Measurements from ENCODE around the gene ADGRG6. TPM values are rescaled to one million over a fixed set of nuclear protein-coding genes. Genes with fewer than 3 reads are reported as not detected.

ADGRG6 gene
- total and polyA plus RNA-seq, 2 of the 8 experiments (the other 6 are each of a cell fraction or from before 2014, with no cell fraction given): 1.1 to 6.2 TPM

- FAIRE-seq (no peak), DNase-seq (ENCODE audit: low read depth in 1 of 2, low spot score in 2 of 2) (peak; percentile 47 to 65)
- Histone ChIP-seq H3K23ac (ENCODE audit: insufficient read length) (no peak overlapping the region), H3K9ac (replicated peaks in 1 of 4; ENCODE audit: extremely low read depth in 1 of 4, low read depth in 3 of 4, low read length in 3 of 4) (no peak overlapping the region), H3K4ac (replicated peaks; ENCODE audit: insufficient read length, low read depth, low read length) (no peak overlapping the region), H3K23me2 (ENCODE audit: low read depth, low read length) (no peaks in the 10 kb centered on the region), H2AFZ (ENCODE audit: low read length) (peak overlapping the region; percentile 98), H4K5ac (ENCODE audit: insufficient read length, low read depth, low read length) (no peak overlapping the region), H3K36me3 (ENCODE audit: control insufficient read depth in 2 of 4, insufficient read depth in 4 of 4, low read length in 3 of 4) (no peaks in the 10 kb centered on the region), H4K91ac (replicated peaks; ENCODE audit: insufficient read length, low read length) (no peak overlapping the region), H3K79me2 (ENCODE audit: control insufficient read depth in 1 of 2, insufficient read depth in 2 of 2, low read length in 2 of 2) (no peaks in the 10 kb centered on the region), H3K9me3 (ENCODE audit: insufficient read depth in 2 of 2, low read depth in 1 of 2, low read length in 1 of 2) (no peaks in the 10 kb centered on the region), H2BK5ac (ENCODE audit: low read depth, low read length) (no peak overlapping the region), H3K27ac (ENCODE audit: low read depth, low read length) (no peak overlapping the region), H3K4me1 (replicated peaks in 1 of 4; ENCODE audit: control insufficient read depth in 3 of 4, insufficient read depth in 4 of 4, low read length in 3 of 4) (peaks cover 0 to 4% (median 0%) of the 10 kb centered on the region in 4 experiments; a peak in 1 of 7 replicates), H2AK5ac (ENCODE audit: low read depth, low read length) (no peak overlapping the region), H4K8ac (ENCODE audit: extremely low read depth, insufficient read depth, low read length) (no peak overlapping the region; the same call in 1 of the 2 replicates), H3K56ac (replicated peaks; ENCODE audit: insufficient read length, low read depth, low read length) (no peak overlapping the region), H2BK12ac (ENCODE audit: low read depth, low read length) (no peak overlapping the region), H2BK15ac (ENCODE audit: low read length) (no peak overlapping the region), H2BK120ac (replicated peaks; ENCODE audit: low read depth, low read length) (no peak overlapping the region), H3K4me3 (ENCODE audit: extremely low read depth in 1 of 4, insufficient read depth in 2 of 4, low read depth in 3 of 4, low read length in 4 of 4) (no peak overlapping the region), H3K18ac (ENCODE audit: extremely low read depth, low read length) (no peak overlapping the region), H2BK20ac (ENCODE audit: low read length) (no peak overlapping the region), H3K79me1 (ENCODE audit: low read depth, low read length) (no peaks in the 10 kb centered on the region), H3K4me2 (ENCODE audit: insufficient read depth in 1 of 2, low read depth in 2 of 2, low read length in 2 of 2) (no peak overlapping the region), H4K20me1 (replicated peaks in 1 of 2; ENCODE audit: control insufficient read depth in 1 of 2, insufficient read depth in 2 of 2, low read length in 2 of 2) (no peaks in the 10 kb centered on the region), H3K27me3 (replicated peaks in 1 of 4; ENCODE audit: control insufficient read depth in 3 of 4, extremely low read depth in 1 of 4, insufficient read depth in 3 of 4, low read length in 3 of 4) (no peaks in the 10 kb centered on the region), H3K14ac (ENCODE audit: insufficient read length) (no peak overlapping the region)
- ChIA-PET CTCF (ENCODE audit: partially characterized antibody) (interaction anchor here (0.6 to 2.5 kb wide), 6 partner anchors 10 to 217 kb away, joined by 3 to 9 read pairs (median 4); no protein-coding TSS in a partner anchor), POLR2A (ENCODE audit: partially characterized antibody) (no interaction called here)
- 65% methylated on average over 7 of the region's 7 CpGs; no CpG with 5 or more reads in 1 of the 2 experiments for WGBS, 2 experiments (ENCODE audit: extremely low coverage in 1 of 2, insufficient coverage in 1 of 2, insufficient read length in 1 of 2, insufficient replicate concordance in 2 of 2, low coverage in 1 of 2, low lambda C conversion rate in 2 of 2, missing lambda C conversion rate in 1 of 2)
- TF ChIP-seq POLR2A (IDR thresholded peaks at IDR 0.05; ENCODE audit: control extremely low read depth in 1 of 2, low read depth in 2 of 2, low read length in 2 of 2): 0 out of 3 replicates have a peak, but pooled peaks of 1 of the 2 experiments have one; percentile 23
- TF ChIP-seq CBX8 (IDR thresholded peaks at IDR 0.05; ENCODE audit: borderline replicate concordance, low read depth, low read length): no peak
- no peak for TF ChIP-seq TAF7 (optimal IDR thresholded peaks at IDR 0.05; ENCODE audit: borderline replicate concordance, low read depth, low read length)
These were observed 75.1 kb downstream of the ADGRG6 start for GRCh38 chr6:142376800-142377496.

Measured in H1 (cell line).